ENCODE measurements around the gene TCF4. TPM values are rescaled to one million over a fixed set of nuclear protein-coding genes. Genes with fewer than 3 reads are reported as not detected.

The TCF4 gene
- total RNA-seq, 2 donors from 2014 or later: 31.6 to 34.0 TPM

GRCh38 chr18:55609160-55609825 lies 21.3 kb upstream of the TCF4 start:
- H3K27me3 ChIP-seq: no peaks in the 10 kb centered on the region
- H3K9me3 ChIP-seq: no peaks in the 10 kb centered on the region
- no peak overlapping the region for H3K27ac ChIP-seq
- DNase-seq: no peak
- no peak for ATAC-seq
- no peak for TF ChIP-seq POLR2A (IDR thresholded peaks at IDR 0.05)
- no peaks in the 10 kb centered on the region for H3K4me1 ChIP-seq
- no peak overlapping the region for H3K4me3 ChIP-seq
- 84 to 85% methylated on average over 6 of the region's 6 CpGs for WGBS, 2 donors
- intact Hi-C loops (cut with DNase I): no loop called here
- no peaks in the 10 kb centered on the region for H3K36me3 ChIP-seq (replicated peaks in 1 of 2; ENCODE audit: insufficient read depth in 1 of 2, low read depth in 2 of 2)

GRCh38 chr18:55608497-55608896 lies 20.5 kb upstream of the TCF4 start:
- H3K4me1 ChIP-seq: no peaks in the 10 kb centered on the region
- H3K27me3 ChIP-seq: no peaks in the 10 kb centered on the region
- intact Hi-C loops (cut with DNase I): no loop called here
- no peak overlapping the region for H3K27ac ChIP-seq
- WGBS, 2 donors: 97 to 98% methylated on average over 4 of the region's 4 CpGs
- no peaks in the 10 kb centered on the region for H3K36me3 ChIP-seq (replicated peaks in 1 of 2; ENCODE audit: insufficient read depth in 1 of 2, low read depth in 2 of 2)
- DNase-seq (no peak), ATAC-seq (no peak)
- no peak for TF ChIP-seq CTCF (IDR thresholded peaks at IDR 0.05)
- no peak for TF ChIP-seq POLR2A (IDR thresholded peaks at IDR 0.05)
- H3K4me3 ChIP-seq: no peak overlapping the region
- H3K9me3 ChIP-seq: no peaks in the 10 kb centered on the region

- H3K4me3 ChIP-seq: no peak overlapping the region
- TF ChIP-seq POLR2A (IDR thresholded peaks at IDR 0.05) (no peak), CTCF (IDR thresholded peaks at IDR 0.05) (no peak)
- no peaks in the 10 kb centered on the region for H3K9me3 ChIP-seq
- 27 to 51% methylated on average over 2 of the region's 2 CpGs for WGBS, 2 donors
- intact Hi-C loops (cut with DNase I): no loop called here
- H3K27ac ChIP-seq: no peak overlapping the region
- H3K27me3 ChIP-seq: no peaks in the 10 kb centered on the region
- no peak for DNase-seq
- ATAC-seq: no peak
- H3K4me1 ChIP-seq: no peaks in the 10 kb centered on the region
- no peaks in the 10 kb centered on the region for H3K36me3 ChIP-seq (replicated peaks in 1 of 2; ENCODE audit: insufficient read depth in 1 of 2, low read depth in 2 of 2)
Observed at GRCh38 chr18:55607773-55608172, 19.8 kb upstream of the TCF4 start.

- no peak for ATAC-seq
- WGBS, 2 donors: 74 to 77% methylated on average over 7 of the region's 7 CpGs
- DNase-seq: no peak
- Histone ChIP-seq H3K27ac (no peak overlapping the region), H3K36me3 (replicated peaks in 1 of 2; ENCODE audit: insufficient read depth in 1 of 2, low read depth in 2 of 2) (no peaks in the 10 kb centered on the region), H3K9me3 (no peaks in the 10 kb centered on the region), H3K27me3 (no peaks in the 10 kb centered on the region), H3K4me3 (no peak overlapping the region), H3K4me1 (no peaks in the 10 kb centered on the region)
- TF ChIP-seq CTCF (IDR thresholded peaks at IDR 0.05) (no peak), POLR2A (IDR thresholded peaks at IDR 0.05) (no peak)
- intact Hi-C loops (cut with DNase I): no loop called here
Observed at GRCh38 chr18:55605733-55606338, 17.8 kb upstream of the TCF4 start.

- no peaks in the 10 kb centered on the region for H3K27me3 ChIP-seq
- ATAC-seq: no peak
- H3K27ac ChIP-seq: no peak overlapping the region
- H3K9me3 ChIP-seq: no peaks in the 10 kb centered on the region
- DNase-seq: no peak
- no peaks in the 10 kb centered on the region for H3K4me1 ChIP-seq
- TF ChIP-seq POLR2A (IDR thresholded peaks at IDR 0.05): no peak
- no peak for TF ChIP-seq CTCF (IDR thresholded peaks at IDR 0.05)
- intact Hi-C loops (cut with DNase I): no loop called here
- no peaks in the 10 kb centered on the region for H3K36me3 ChIP-seq (replicated peaks in 1 of 2; ENCODE audit: insufficient read depth in 1 of 2, low read depth in 2 of 2)
- 77 to 83% methylated on average over 5 of the region's 5 CpGs for WGBS, 2 donors
- H3K4me3 ChIP-seq: no peak overlapping the region
Observed at GRCh38 chr18:55603775-55604174, 15.8 kb upstream of the TCF4 start.
